ENCODE results near the gene OR51B5.
"Not testable (repeated sequence)": the region's sequence is repeated elsewhere in the genome, so short reads cannot be mapped to it uniquely, and the experiment has no call there.

The OR51B5 gene

DNA sequence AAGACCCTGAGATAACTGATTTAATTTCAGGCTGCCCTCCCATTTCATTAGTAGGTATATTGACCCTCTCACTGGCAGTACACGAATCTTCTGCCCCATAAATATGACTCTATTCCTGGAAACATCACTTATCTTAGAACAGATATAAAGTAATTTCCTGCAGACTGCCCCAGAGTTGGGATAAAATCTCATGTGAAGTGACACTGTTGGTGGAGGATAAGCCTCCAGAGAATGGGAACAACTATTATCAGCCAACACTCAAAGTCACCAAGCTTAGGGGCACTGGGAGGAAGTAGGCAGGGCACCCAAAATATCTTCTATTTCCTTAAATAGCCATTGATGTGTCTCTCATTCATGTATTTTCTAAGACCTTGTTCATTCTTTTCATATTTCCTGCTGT lies 8.2 kb downstream of the OR51B5 start:
- DNase-seq (ENCODE audit: low spot score): no peak

DNA sequence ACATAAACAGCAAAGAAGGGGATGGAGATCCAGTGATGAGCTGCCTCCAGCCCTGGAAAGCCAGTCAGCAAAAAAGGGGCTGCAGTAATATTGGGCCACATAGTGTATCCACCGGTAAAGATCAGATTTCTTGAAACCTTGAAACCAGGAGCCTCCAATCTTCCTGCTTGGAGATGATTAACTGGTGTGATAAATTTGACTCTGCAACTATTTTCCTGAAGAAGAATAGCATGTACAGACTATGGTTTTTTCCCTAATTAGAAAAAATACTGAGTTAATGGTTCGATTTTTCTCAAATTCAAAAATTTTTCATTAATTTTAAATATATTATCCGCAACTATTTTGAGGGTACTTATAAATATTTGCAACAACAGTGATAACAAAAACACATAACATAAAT lies 19.1 kb downstream of the OR51B5 start, which contains the start of gene OR51B2:
Gene OR51B2, minus strand, starts transcription at position 101 of the 400 bp plus-strand sequence. Its CDS starts 0 bp downstream, at position 101.
- no peak for DNase-seq (ENCODE audit: low spot score)

DNA sequence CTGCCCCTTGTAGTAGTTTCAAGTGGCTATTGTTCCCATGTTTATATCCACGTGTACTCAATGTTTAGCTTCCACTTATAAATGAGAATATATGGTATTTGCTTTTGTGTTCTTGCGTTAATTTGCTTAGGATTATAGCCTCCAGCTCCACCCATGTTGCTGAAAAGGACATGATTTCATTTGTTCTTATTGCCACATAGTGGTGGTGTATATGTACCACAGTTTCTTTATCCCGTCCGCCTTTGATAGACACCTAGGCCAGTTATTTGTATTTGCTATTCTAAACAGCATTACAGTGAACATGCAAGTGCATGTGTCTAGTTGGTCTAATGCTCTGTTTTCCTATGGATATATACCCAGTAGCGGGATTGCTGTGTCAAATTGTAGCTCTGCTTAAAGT lies 26.0 kb downstream of the OR51B5 start:
- no peak for DNase-seq (ENCODE audit: low spot score)

DNA sequence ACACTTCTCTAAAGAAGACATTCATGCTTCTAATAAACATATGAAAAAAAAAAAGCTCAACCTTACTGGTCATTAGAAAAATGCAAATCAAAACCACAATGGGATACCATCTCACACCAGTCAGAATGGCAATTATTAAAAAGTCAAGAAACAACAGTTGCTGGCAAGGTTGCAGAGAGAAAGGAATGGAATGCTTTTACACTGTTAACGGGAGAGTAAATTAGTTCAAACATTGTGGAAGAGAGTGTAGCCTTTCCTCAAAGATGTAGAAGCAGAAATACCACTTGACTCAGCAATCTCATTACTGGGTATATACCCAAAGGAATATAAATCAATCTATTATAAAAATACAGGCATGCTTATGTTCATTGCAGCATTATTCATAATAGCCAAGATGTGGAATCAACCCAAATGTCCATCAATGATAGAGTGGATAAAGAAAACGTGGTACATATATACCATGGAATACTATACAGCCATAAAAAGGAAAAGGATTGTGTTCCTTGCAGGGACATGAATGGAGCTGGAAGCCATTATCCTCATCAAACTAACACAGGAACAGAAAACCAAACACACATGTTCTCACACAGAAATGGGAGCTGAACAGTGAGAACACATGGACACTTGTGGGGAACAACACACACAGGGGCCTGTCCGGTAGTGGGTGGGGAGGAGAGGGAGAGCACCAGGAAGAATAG lies 29.8 kb downstream of the OR51B5 start:
- not testable (repeated sequence) for DNase-seq (ENCODE audit: low spot score)

DNA sequence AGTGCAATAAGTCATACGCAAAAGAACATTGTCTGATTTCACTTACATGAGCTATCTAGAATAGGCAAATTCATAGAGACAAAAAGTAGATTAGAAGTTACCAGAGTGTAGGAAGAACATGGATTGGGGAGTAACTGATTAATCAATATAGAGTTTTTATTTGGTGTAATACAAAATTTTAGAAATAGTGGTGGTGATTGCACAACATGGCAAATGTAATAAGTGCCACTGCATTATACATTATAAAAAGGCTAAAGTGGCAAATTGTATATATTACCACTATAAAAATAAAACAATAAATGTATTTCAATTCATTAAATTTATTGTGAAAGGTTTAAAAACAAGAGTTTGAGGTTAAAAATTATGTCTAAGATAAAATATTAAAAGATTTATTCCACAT lies 32.9 kb downstream of the OR51B5 start:
- no peak for DNase-seq (ENCODE audit: low spot score)

DNA sequence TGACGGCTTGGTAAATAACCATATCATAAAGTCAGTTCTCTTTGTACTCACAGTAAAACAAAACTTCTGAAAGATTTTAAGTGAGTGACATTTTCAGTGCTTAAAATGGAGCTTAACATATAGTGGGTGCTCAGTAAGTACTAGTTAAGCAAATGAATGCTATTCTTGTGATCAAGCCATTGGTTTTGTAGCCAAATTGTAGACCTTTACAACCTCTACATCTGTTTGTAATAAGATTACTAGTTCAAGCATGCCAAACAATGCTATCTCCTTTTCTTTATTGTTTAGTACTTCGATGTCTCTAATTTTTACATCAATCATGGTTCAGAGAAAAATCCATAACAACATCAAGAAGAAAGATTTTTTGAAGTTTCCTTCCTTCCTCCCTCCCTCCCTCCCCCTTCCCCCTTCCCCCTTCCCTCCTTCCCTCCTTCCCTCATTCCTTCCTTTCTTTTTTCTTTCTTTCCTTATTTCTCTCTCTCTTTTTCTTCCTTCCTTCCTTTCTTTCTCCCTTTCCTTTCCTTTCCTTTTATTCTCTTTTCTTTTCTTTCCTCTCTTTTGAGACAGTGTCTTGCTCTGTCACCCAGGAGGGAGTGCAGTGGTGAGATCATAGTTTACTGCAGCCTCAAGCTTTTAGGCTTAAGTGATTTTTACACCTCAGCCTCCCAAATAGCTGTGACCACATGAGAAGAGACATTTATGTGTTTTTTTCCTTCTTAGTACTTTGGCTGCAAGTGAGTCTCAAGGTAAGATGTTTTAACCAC lies 35.9 kb downstream of the OR51B5 start:
- no peak for DNase-seq (ENCODE audit: low spot score)

DNA sequence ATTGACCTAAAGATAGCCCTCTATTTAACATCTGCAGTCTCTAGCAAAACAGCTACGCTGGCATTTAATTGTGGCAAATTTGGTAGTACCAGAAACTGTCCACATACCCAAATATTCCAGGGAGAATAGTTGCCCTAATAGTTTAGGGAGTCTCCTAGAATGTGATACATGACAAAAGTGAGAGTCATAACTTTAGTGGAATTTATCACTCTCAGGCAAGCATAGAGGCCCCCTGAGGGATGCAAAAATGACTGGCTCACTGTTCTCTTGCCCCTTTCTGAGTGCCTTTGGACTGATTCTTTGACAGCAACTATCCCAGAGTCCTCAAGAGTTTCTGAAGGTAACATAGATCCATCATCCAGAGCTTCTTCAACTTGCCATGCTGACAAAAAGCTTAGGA lies 39.3 kb downstream of the OR51B5 start:
- DNase-seq (ENCODE audit: low spot score): no peak

DNA sequence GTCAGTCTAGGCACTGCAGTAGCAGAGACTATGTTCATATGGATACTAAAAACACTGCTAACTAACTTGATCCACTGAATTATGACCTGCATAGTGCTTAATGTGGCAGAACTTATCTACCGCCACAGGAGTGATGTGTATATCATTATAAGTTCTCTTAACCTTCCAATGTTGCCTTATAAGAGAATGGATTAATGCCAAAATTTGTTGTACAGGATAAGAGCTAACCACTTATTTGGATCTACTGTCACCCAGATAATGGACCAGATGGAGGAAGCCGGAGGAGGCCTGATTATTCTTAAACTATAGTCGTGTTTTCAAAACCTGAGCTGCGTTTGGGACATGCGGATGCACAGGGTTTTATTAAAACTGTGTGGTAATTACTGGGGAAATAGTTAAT lies 39.7 kb downstream of the OR51B5 start:
- DNase-seq (ENCODE audit: low spot score): no peak

DNA sequence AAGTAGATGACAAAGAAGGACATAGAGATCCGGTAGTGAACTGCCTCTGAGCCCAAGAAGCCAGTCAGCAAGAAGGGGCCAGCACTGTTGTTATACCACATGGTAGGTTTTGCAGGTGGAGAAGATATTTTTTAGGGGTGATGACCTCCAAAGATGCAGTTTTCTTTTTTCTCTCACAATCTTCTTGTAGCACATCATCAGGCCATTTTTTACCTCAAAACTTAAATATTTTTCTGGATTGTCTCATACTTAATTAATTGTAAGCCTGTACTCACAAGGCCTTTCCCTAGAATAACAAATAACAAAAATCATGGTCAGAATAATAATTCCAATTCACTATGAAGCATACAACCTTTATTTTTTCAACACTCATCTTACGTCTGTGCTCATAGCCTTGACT lies 41.5 kb downstream of the OR51B5 start, which contains the start of gene OR51B4:
Gene OR51B4, minus strand, starts transcription at position 101 of the 400 bp plus-strand sequence. Its CDS starts 0 bp downstream, at position 101.
- no peak for DNase-seq (ENCODE audit: low spot score)

DNA sequence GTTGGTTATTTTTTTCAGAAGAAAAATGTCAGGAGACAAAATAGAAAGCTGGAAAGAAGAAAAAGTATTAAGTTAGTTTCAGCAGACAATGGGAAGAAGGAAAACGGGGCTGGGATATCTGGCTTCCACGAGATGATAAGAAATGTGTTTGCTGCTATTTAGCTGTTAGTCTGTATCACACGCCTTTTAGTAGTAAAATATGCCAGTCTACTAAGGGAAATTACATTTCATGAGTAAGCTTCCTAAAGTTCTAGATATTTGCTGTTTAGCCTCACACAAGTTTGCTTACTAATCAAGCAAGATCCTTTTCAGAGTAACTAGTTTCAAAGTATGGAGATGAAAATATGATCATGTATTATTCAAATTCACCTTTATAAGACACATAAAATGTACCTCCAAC lies 43.1 kb downstream of the OR51B5 start:
- no peak for DNase-seq (ENCODE audit: low spot score)

DNA sequence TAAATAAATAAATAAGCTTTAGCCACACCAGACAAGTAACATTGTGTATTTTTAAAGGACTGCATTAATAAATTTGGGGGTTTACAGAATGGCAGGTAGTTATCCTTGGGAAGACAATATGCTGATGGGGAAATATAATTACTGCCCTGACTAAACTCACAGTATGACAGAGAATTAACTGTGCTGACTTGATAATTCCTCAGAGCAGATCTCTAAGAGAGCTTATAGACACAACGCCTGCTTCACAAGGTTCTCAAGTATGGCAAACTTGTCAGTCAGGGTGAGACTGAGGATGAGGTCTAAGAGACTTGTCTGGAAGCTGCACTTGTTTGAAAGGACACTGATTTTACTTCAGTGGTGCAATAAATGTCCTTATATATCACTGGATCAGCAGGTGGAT lies 44.9 kb downstream of the OR51B5 start:
- DNase-seq (ENCODE audit: low spot score): no peak

DNA sequence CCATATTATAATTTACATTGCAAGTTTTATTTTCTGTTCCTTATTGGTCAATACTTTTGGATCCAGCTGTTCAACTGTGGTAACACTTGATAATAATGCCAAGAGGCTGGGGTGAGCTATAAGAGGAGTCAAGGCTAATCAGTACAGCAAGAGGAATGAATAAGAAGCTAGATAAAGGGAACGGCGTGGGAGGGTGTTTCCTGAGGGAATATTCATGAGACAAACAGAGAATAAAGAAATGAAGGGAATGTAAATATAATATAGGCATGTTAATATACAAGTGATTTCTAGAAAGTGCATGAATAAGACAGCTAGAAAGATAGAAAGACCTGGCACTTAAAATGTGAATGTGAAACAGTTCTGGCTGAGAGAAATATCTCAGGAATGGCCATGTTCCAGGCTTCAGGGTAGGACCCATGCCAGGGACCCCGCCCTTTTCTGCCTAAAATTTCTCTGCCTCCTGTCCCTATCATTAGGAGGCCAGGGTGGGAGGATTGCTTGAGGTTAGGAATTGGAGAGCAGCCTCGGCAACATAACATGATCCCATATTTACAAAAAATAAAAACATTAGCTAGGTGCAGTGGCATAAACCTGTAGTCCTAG lies 45.5 kb downstream of the OR51B5 start:
- DNase-seq (ENCODE audit: low spot score): no peak

DNA sequence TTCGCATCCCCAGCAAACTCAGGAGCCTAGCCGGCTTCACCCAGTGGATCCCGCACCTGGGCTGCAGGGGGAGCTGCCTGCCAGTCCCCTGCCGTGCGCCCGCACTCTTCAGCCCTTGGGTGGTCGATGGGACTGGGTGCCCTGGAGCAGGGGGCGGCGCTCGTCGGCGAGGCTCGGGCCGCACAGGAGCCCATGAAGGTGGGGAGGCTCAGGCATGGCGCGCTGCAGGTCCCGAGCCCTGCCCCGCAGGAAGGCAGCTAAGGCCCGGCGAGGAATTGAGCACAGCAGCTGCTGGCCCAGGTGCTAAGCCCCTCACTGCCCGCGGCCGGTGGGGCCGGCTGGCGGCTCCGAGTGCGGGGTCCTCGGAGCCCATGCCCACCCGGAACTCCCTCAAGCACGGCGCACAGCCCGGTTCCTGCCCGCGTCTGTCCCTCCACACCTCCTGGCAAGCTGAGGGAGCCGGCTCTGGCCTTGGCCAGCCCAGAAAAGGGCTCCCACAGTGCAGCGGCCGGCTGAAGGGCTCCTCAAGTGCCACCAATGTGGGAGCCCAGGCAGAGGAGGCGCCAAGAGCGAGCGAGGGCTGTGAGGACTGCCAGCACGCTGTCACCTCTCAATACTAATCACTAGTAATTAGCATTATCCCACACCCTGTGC lies 48.9 kb downstream of the OR51B5 start:
- not testable (repeated sequence) for DNase-seq (ENCODE audit: low spot score)

DNA sequence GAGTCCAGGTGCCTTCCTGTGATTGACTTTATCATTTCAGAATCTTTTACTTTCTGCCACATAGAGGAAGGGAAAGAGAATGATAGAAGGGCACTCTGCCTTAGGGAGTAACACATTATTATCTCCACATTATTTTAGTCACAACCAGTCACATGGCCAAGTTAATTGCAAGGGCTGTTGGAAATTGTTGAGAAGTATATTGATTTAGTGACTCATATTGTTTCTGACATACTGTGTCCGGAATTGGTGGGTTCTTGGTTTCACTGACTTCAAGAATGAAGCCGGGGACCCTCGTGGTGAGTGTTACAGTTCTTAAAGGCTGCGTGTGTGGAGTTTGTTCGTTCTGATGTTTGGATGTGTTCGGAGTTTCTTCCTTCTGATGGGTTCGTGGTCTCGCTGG lies 50.3 kb downstream of the OR51B5 start:
- no peak for DNase-seq (ENCODE audit: low spot score)

Measured in left forelimb (tissue), 1 donor.